Epithelial cell of esophagus (primary cell): ENCODE data around the gene ATP2A1.

Experiments
- DNase-seq: peaks from one replicate; pipeline ENCODE4 v3.0.0; 2010; ENCODE audit warnings: low read depth
- H3K4me3 ChIP-seq: 2 replicates; pipeline ENCODE4 v1.5.1; 2011; ENCODE audit warnings: mild to moderate bottlenecking, low read length, control low read depth
- TF ChIP-seq, protein P1 (sequence below): IDR thresholded peaks from 2 replicates; pipeline ENCODE4 v1.5.1; 2011; ENCODE audit warnings: low read depth, mild to moderate bottlenecking, low read length, control low read depth, inconsistent platforms; ENCODE audit not compliant: insufficient read depth; ENCODE audit errors: missing control alignments

ATP2A1 gene

DNA sequence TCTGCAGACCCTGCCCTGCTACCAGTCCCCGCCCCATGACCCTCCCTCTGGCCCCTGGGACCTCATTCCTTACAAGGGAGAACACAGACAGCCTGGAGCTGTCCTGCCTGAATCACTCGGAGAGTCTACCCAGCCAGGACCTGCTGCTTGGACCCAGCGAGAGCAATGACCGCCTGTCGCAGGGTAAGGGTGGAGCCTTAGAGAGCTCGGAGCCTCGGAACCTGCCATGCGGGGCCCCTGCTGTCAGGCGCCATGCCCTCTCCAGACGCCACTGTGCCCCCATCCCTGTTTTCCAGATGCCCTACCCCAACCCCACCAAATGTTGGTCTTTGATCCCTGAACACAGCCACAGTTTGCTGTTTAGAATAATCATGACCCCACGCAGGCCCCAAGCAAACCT lies 9.1 kb upstream of the ATP2A1 start:
- no peak for DNase-seq
- TF ChIP-seq, protein P1, sequence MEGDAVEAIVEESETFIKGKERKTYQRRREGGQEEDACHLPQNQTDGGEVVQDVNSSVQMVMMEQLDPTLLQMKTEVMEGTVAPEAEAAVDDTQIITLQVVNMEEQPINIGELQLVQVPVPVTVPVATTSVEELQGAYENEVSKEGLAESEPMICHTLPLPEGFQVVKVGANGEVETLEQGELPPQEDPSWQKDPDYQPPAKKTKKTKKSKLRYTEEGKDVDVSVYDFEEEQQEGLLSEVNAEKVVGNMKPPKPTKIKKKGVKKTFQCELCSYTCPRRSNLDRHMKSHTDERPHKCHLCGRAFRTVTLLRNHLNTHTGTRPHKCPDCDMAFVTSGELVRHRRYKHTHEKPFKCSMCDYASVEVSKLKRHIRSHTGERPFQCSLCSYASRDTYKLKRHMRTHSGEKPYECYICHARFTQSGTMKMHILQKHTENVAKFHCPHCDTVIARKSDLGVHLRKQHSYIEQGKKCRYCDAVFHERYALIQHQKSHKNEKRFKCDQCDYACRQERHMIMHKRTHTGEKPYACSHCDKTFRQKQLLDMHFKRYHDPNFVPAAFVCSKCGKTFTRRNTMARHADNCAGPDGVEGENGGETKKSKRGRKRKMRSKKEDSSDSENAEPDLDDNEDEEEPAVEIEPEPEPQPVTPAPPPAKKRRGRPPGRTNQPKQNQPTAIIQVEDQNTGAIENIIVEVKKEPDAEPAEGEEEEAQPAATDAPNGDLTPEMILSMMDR, result no peak
- no peak overlapping the region for H3K4me3 ChIP-seq

DNA sequence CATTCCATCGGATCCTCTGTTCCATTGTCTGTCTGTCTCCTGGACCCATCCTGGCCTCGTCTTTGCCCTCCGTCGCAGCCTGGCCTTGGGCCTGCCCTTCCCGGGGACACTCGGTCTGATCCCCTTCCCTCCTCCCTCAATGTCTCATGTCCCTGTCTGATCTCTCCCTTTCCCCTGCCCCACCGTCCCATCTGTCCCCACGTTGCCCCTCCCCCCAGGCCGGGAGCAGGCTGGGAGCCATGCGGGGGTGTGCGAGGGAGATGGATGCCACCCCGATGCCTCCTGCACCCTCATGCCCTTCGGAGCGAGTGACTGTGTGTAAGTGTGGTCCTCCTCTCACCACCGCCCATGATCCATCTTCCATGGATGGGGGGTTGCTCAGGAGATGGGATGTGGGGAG lies 5.3 kb upstream of the ATP2A1 start:
- TF ChIP-seq, protein P1, result no peak
- no peak overlapping the region for H3K4me3 ChIP-seq
- no peak for DNase-seq

DNA sequence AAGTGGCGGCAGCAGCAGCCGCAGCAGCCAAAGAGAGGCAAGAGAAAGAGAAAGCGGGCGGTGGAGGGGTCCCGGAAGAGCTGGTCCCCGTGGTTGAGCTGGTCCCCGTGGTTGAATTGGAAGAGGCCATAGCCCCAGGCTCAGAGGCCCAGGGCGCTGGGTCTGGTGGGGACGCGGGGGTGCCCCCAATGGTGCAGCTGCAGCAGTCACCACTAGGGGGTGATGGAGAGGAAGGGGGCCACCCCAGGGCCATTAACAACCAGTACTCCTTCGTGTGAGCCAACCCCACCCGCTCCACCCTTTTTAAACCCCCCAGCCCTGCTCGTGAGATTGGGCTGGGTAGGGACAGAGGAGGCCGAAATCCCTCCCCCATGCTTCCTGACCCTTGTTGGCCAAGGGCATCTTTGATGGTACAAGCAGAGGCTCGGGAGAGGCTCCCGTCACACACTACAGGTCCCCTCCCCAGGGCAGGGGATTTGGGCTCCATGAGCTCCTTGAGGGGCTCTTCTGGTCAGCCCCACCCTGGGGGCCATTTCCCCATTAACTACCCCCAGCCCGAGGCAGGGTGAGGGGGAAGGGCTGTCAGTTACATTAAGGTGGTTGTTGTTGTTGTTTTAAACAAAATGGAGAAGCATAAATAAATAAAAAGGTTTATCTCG lies 4.6 kb upstream of the ATP2A1 start:
- TF ChIP-seq, protein P1, result peak; percentile 60
- DNase-seq, result peak; percentile 18

DNA sequence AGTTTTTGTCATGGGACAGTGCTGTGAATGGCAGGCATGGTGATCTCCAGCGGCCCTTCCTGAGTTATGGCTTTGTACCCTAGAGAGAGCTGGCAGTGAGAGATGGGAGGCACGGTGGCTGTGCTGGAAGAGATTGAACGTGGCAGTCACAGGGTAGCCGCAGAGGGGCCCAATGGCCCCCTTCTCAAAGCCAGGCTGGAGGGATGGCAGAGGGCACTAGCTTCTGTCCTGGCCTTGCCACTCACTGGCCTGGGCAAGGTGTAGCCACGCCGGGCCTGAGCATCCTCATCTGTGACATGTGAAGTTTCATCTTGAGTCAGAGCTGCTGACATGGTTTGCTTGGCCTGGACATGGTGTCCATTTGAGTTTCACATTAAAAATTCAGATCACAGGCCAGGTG lies 3.9 kb upstream of the ATP2A1 start:
- no peak for DNase-seq
- no peak overlapping the region for H3K4me3 ChIP-seq
- TF ChIP-seq, protein P1, result no peak

More for the DNA sequence above, 4.6 kb upstream of the ATP2A1 start:
- H3K4me3 ChIP-seq, result no peak overlapping the region

DNA sequence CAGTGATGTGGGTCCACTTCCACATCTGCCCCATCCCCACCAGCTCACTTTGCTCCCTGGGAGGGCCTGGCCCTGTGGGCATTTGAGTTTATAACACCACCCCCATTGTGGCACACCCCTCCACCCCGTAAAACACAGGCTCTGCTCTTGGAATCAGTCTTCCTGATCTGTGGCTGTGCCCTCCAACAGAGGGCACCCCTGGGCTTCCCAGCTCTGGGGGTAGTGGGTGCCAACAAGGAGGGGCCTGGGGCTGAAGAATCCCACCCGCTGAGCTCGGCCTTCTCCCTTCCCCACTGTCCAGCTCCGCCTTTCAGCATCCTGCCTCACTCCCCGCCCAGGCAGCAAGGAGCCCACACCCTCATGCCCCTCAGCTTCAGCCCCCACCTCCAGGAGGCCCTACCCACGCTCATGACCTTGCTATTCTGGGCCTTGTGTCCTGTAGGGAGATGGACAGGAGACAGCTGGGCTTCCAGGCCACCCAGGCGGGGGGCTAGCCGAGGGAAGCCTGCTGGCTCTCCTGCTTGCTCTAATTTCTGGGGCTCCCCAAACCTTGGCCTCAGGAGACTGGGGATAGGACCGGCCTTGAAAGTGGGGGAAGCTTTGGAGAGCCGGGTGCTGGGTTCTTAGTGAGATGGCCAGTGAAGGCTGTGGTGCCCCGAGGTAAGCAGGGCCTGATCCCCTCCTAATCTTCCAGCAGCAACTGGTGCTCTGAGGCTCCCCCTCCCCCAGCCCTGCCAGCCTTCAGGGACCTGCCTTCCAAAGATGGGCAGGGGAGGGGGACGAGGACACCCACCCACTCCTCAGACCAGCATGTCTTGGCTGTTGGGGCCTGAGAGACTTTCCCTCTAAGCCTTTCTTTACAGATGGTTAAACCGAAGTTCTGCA lies 2.9 kb upstream of the ATP2A1 start:
- H3K4me3 ChIP-seq, result no peak overlapping the region
- TF ChIP-seq, protein P1, result peak; percentile 6
- DNase-seq, result no peak

DNA sequence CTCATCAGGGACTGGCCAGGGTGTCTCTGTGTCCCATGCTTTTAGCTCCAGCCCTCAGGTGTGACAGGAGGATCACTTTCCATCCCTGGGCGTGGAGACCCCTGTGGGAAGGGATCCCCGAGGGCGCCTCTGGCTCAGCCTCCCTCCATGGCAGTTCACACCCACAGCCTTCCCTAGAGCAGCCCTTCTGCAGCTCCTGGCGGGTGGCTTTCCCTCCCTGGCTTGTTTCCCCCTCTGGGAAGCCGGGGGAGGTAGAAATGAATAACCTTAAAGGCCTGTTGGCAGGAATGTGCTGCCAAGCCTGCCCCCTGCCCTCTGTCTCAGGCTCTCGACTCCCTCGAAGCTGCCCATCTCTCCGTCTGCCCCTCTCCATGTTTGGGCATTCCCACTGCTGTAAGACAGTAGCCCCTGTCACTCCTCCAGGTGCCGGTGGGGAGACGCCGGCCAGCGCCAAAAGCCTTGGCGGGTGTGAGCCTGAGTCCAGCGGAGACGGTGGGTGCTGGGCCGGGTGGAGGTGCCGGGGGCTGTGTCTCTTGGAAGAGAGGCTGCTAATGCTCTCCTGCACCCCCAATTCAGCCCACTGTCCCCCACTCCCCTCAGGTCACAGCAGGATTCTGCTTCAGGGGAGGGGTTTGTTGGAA lies 2.1 kb upstream of the ATP2A1 start:
- DNase-seq, result no peak
- no peak overlapping the region for H3K4me3 ChIP-seq
- TF ChIP-seq, protein P1, result no peak
